ENCODE data around the gene FARS2.

DNA sequence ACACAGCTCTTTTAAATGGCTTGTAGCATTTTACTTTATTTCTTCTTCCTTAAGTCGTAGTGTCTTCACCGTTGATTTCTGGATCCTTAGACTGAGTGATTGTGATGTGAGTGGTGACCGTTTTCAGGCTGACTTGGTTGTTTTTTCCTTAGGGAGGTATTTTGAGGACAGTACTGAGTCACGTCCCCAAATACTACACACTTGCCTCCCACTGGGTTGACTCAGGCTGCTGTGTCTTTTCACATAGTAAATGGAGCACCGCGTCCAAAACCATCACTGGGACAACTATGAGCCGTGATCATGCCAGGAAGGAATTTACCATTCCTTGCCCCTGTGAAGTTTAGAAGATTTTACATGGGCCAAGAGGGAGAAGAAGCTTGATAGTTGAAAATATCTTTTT is 174.1 kb downstream of the FARS2 start:
- TF ChIP-seq, protein P1, sequence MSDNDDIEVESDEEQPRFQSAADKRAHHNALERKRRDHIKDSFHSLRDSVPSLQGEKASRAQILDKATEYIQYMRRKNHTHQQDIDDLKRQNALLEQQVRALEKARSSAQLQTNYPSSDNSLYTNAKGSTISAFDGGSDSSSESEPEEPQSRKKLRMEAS (IDR thresholded peaks at IDR 0.05; ENCODE audit: low read depth) = no peak
- TF ChIP-seq MXI1 (IDR thresholded peaks at IDR 0.05; ENCODE audit: low read depth, low read length) (no peak), EP300 (IDR thresholded peaks at IDR 0.05; ENCODE audit: borderline replicate concordance in 1 of 2, low read depth in 1 of 2, low read length in 1 of 2) (no peak), YY1 (IDR thresholded peaks at IDR 0.05; ENCODE audit: low read depth) (no peak), JUND (IDR thresholded peaks at IDR 0.05) (no peak), POLR2AphosphoS5 (IDR thresholded peaks at IDR 0.05; ENCODE audit: low read depth, low read length) (no peak), TAF1 (IDR thresholded peaks at IDR 0.05; ENCODE audit: borderline replicate concordance, low read depth, low read length) (no peak), EZH2phosphoT487 (IDR thresholded peaks at IDR 0.05; ENCODE audit: borderline replicate concordance, low read depth) (no peak), RAD21 (IDR thresholded peaks at IDR 0.05; ENCODE audit: low read length) (no peak), NFIC (IDR thresholded peaks at IDR 0.05; ENCODE audit: borderline replicate concordance) (no peak)
- TF ChIP-seq, protein P2, sequence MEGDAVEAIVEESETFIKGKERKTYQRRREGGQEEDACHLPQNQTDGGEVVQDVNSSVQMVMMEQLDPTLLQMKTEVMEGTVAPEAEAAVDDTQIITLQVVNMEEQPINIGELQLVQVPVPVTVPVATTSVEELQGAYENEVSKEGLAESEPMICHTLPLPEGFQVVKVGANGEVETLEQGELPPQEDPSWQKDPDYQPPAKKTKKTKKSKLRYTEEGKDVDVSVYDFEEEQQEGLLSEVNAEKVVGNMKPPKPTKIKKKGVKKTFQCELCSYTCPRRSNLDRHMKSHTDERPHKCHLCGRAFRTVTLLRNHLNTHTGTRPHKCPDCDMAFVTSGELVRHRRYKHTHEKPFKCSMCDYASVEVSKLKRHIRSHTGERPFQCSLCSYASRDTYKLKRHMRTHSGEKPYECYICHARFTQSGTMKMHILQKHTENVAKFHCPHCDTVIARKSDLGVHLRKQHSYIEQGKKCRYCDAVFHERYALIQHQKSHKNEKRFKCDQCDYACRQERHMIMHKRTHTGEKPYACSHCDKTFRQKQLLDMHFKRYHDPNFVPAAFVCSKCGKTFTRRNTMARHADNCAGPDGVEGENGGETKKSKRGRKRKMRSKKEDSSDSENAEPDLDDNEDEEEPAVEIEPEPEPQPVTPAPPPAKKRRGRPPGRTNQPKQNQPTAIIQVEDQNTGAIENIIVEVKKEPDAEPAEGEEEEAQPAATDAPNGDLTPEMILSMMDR (IDR thresholded peaks at IDR 0.05) = no peak
- TF ChIP-seq, protein P3, sequence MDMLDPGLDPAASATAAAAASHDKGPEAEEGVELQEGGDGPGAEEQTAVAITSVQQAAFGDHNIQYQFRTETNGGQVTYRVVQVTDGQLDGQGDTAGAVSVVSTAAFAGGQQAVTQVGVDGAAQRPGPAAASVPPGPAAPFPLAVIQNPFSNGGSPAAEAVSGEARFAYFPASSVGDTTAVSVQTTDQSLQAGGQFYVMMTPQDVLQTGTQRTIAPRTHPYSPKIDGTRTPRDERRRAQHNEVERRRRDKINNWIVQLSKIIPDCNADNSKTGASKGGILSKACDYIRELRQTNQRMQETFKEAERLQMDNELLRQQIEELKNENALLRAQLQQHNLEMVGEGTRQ (IDR thresholded peaks at IDR 0.05; ENCODE audit: borderline replicate concordance, low read depth, low read length) = no peak
- TF ChIP-seq, protein P4, sequence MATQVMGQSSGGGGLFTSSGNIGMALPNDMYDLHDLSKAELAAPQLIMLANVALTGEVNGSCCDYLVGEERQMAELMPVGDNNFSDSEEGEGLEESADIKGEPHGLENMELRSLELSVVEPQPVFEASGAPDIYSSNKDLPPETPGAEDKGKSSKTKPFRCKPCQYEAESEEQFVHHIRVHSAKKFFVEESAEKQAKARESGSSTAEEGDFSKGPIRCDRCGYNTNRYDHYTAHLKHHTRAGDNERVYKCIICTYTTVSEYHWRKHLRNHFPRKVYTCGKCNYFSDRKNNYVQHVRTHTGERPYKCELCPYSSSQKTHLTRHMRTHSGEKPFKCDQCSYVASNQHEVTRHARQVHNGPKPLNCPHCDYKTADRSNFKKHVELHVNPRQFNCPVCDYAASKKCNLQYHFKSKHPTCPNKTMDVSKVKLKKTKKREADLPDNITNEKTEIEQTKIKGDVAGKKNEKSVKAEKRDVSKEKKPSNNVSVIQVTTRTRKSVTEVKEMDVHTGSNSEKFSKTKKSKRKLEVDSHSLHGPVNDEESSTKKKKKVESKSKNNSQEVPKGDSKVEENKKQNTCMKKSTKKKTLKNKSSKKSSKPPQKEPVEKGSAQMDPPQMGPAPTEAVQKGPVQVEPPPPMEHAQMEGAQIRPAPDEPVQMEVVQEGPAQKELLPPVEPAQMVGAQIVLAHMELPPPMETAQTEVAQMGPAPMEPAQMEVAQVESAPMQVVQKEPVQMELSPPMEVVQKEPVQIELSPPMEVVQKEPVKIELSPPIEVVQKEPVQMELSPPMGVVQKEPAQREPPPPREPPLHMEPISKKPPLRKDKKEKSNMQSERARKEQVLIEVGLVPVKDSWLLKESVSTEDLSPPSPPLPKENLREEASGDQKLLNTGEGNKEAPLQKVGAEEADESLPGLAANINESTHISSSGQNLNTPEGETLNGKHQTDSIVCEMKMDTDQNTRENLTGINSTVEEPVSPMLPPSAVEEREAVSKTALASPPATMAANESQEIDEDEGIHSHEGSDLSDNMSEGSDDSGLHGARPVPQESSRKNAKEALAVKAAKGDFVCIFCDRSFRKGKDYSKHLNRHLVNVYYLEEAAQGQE (IDR thresholded peaks at IDR 0.05; ENCODE audit: low read depth, low read length) = no peak
